ENCODE measurements around the gene DLX1.

The DLX1 gene

DNA sequence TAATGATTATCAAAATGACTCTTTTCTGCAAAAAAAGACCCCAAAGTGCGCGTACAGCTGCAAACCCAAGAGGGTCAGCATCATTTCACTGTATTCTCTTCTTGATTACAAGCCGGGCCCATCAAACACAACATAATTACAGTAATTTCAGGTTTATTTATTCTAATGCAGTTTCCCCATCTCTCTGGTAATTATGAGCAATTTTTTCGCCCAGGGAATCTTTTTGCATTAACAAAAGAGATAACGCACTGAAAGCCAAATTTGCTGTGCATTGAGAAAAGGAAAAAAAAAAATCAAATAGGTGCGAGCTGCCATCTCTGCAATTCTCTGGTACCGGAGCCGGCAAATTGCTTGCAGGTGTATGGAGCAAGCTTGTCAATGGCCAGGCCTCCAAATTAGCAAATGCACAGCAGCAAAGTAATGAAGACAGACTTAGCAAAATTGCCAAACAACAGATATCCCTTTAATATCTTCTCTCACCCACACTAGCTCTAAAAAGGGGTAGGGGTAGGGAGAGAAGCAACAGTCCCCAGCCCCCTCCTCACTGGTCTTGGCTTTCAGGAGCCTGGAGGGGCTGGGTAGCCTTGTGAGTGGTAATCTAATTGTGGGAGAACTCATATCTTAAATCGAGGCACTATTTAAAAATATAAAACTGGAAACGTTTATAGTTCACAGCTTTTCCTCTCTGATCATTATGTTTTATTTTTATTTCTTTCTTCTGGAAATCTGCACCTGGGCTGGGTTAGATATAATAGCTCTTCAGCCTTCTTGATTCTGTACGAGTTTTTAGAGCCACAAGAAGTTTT, 6.7 kb downstream of the DLX1 start:
- Histone ChIP-seq H3K27ac (no peak overlapping the region), H3K4me3 (ENCODE audit: low read depth, low read length) (no peak overlapping the region), H3K9ac (no peak overlapping the region), H3K4me1 (peaks cover 11% of the 10 kb centered on the region), H3K9me3 (ENCODE audit: control insufficient read depth, low read length) (no peaks in the 10 kb centered on the region), H3K79me2 (no peaks in the 10 kb centered on the region), H3K36me3 (ENCODE audit: control insufficient read depth, insufficient read depth, low read length) (no peaks in the 10 kb centered on the region), H2AFZ (no peak overlapping the region), H3K4me2 (ENCODE audit: low read length) (no peak overlapping the region), H3K27me3 (ENCODE audit: control insufficient read depth, insufficient read depth, low read length) (peaks cover 21% of the 10 kb centered on the region)
- TF ChIP-seq, protein P1, sequence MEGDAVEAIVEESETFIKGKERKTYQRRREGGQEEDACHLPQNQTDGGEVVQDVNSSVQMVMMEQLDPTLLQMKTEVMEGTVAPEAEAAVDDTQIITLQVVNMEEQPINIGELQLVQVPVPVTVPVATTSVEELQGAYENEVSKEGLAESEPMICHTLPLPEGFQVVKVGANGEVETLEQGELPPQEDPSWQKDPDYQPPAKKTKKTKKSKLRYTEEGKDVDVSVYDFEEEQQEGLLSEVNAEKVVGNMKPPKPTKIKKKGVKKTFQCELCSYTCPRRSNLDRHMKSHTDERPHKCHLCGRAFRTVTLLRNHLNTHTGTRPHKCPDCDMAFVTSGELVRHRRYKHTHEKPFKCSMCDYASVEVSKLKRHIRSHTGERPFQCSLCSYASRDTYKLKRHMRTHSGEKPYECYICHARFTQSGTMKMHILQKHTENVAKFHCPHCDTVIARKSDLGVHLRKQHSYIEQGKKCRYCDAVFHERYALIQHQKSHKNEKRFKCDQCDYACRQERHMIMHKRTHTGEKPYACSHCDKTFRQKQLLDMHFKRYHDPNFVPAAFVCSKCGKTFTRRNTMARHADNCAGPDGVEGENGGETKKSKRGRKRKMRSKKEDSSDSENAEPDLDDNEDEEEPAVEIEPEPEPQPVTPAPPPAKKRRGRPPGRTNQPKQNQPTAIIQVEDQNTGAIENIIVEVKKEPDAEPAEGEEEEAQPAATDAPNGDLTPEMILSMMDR (IDR thresholded peaks at IDR 0.05), result no peak

DNA sequence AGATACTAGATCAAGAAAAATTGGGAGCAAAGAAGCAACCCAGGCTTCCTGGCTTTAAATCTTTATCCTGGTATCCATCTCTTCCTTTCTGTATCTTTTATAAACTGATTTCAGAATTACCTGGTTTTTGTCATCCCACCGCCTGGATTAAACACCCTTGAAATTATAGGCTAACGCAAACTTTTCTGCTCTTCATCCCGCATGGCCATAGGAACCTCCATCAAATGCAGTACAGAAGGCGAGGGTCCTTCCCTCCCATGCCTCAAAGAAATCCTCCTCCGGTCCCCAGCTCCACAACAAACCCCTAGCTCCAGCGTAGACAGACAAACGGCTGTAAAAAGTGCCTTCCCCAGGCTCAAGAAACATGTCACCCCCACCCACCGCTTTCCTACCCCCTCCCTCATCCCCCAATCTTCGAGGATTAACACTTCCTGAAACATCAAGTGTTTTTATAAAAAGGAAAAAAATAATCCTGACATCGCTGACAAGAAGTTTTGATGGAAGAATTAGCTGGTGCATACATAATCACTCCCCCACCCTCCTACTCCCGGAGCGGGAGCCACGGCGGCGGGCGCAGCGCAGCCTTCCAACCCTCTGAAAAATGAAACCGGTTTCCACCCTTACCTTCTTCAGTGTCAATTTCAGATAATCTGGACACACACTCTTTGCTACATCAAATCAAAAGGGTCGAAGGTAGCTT, 7.6 kb downstream of the DLX1 start:
- no peak overlapping the region for H3K4me3 ChIP-seq (ENCODE audit: low read depth, low read length)
- no peak overlapping the region for H3K4me2 ChIP-seq (ENCODE audit: low read length)
- H2AFZ ChIP-seq, result no peak overlapping the region
- H3K36me3 ChIP-seq (ENCODE audit: control insufficient read depth, insufficient read depth, low read length), result no peaks in the 10 kb centered on the region
- TF ChIP-seq, protein P1 (IDR thresholded peaks at IDR 0.05), result no peak
- H3K9ac ChIP-seq, result no peak overlapping the region
- H3K9me3 ChIP-seq (ENCODE audit: control insufficient read depth, low read length), result no peaks in the 10 kb centered on the region
- no peak overlapping the region for H3K27ac ChIP-seq
- peaks cover 11% of the 10 kb centered on the region for H3K4me1 ChIP-seq
- H3K27me3 ChIP-seq (ENCODE audit: control insufficient read depth, insufficient read depth, low read length), result peaks cover 17% of the 10 kb centered on the region
- H3K79me2 ChIP-seq, result no peaks in the 10 kb centered on the region

DNA sequence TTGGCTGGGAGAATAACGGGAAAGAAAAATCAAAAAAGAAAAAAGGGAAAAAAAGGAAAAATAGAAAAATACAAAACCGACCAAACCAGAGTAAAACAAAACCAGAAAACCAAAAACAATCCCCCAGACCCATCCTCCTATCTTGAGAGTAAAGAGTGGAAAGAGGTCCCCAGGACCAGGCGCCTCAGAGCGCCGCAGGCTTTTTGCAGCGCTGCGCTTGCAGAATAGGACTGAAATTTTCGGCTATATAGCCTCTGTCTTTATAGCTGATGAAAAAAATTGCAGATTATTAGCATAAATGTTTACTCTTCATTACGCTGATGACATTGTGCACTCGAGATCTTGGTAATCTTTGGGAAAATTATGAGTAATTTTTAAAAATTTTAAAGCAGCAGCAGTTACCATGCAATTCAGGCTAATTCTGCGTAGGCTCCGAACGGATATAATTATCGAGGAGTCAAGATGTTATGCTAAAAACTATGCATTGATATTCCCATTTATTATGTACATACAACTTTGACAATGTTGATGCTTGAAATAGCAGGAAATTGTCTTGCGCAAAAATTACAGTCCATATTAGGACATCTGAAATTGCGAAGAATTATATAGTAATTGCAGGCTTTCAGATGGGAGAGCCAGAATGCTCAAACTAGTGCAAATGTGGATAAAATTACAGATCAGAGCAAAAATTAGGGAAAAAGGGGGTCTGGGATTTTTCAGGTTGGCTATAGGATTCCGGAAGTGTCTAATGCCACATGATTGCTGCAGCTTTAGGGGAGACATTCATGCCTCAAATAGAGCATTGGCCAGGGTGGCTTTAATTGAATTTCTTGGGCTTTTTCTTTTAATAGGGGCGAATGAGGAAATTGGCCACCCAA, 8.3 kb downstream of the DLX1 start:
- H3K27ac ChIP-seq, result no peak overlapping the region
- TF ChIP-seq, protein P1 (IDR thresholded peaks at IDR 0.05), result no peak

DNA sequence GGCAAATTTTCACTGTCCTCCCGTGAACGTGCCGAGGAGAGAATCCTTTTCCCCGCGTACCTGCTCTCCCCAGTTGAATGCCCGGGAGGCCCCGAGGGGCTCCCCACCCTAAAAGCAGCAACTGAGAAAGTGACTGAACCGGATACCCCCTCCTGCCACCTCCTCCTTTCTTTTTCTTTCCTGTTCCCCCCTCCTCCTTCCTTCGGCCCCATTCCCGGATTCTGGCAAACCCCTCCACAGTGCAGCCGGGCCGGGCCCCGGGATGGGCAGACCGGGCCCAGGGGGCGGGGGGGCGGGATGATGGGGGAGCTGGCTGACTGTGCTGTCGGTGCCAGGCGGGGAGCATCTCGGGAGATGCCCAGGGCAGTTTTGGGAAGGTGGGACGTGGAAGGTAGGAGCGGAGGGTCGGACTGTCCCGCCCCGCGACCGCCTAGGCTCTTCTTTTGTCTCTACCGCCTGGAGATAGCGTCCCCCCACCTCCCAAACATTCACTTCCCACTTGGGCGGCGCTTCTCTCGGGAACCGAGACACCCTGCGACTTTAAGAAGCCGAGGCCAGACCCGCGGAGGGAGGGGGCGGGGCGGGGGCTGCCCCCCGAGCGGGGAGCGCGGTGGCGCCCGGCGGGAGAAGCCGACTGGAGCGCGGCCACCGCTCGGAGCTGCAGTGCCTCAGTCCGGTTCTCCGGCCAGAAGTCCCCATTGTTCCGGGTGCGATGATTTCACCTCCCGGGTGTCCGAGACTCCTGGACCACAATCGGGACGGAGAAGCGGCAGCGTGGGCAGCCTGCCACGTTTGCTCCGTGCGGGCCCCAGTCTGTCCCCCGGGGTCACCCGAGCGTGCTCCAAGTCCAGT, 9.2 kb downstream of the DLX1 start:
- no peak overlapping the region for H3K9ac ChIP-seq
- no peaks in the 10 kb centered on the region for H3K79me2 ChIP-seq
- H3K27ac ChIP-seq, result no peak overlapping the region
- H3K4me1 ChIP-seq, result peaks cover 11% of the 10 kb centered on the region
- H2AFZ ChIP-seq, result no peak overlapping the region
- no peaks in the 10 kb centered on the region for H3K9me3 ChIP-seq (ENCODE audit: control insufficient read depth, low read length)
- peaks cover 13% of the 10 kb centered on the region for H3K27me3 ChIP-seq (ENCODE audit: control insufficient read depth, insufficient read depth, low read length)
- peak overlapping the region; percentile 39 for H3K4me2 ChIP-seq (ENCODE audit: low read length)
- TF ChIP-seq, protein P1 (IDR thresholded peaks at IDR 0.05), result no peak
- H3K4me3 ChIP-seq (ENCODE audit: low read depth, low read length), result no peak overlapping the region
- no peaks in the 10 kb centered on the region for H3K36me3 ChIP-seq (ENCODE audit: control insufficient read depth, insufficient read depth, low read length)

More for the DNA sequence above, 8.3 kb downstream of the DLX1 start:
- Histone ChIP-seq H3K9me3 (ENCODE audit: control insufficient read depth, low read length) (no peaks in the 10 kb centered on the region), H3K36me3 (ENCODE audit: control insufficient read depth, insufficient read depth, low read length) (no peaks in the 10 kb centered on the region), H2AFZ (no peak overlapping the region), H3K9ac (no peak overlapping the region), H3K4me3 (ENCODE audit: low read depth, low read length) (no peak overlapping the region), H3K4me2 (ENCODE audit: low read length) (no peak overlapping the region), H3K79me2 (no peaks in the 10 kb centered on the region), H3K4me1 (peaks cover 11% of the 10 kb centered on the region), H3K27me3 (ENCODE audit: control insufficient read depth, insufficient read depth, low read length) (peaks cover 10% of the 10 kb centered on the region)
